ENCODE results near the gene WIPI1.
"Not testable (repeated sequence)": the region's sequence is repeated elsewhere in the genome, so short reads cannot be mapped to it uniquely, and the experiment has no call there.

Gene WIPI1

GRCh38 chr17:68413597-68414560 lies 43.4 kb downstream of the WIPI1 start:
- DNase-seq: peak; percentile 23

GRCh38 chr17:68407656-68408055 lies 49.6 kb downstream of the WIPI1 start:
- DNase-seq: not testable (repeated sequence)

- not testable (repeated sequence) for DNase-seq
These were observed 53.5 kb downstream of the WIPI1 start for GRCh38 chr17:68403837-68404236.

GRCh38 chr17:68403122-68403521 lies 54.2 kb downstream of the WIPI1 start:
- DNase-seq: no peak

- no peak for DNase-seq
These were observed 56.0 kb downstream of the WIPI1 start for GRCh38 chr17:68401288-68401687.

GRCh38 chr17:68400404-68400735 lies 56.9 kb downstream of the WIPI1 start:
- DNase-seq: no peak

GRCh38 chr17:68399638-68400403 lies 57.5 kb downstream of the WIPI1 start:
- peak; percentile 53 for DNase-seq

- DNase-seq: peak; percentile 70
These were observed 58.3 kb downstream of the WIPI1 start for GRCh38 chr17:68398691-68399637.

GRCh38 chr17:68397108-68397536 lies 60.2 kb downstream of the WIPI1 start:
- DNase-seq: no peak

- DNase-seq: no peak
These were observed 60.8 kb downstream of the WIPI1 start for GRCh38 chr17:68396226-68397107.

GRCh38 chr17:68394608-68395331 lies 62.5 kb downstream of the WIPI1 start:
- DNase-seq: no peak

GRCh38 chr17:68391561-68392268 lies 65.6 kb downstream of the WIPI1 start:
- no peak for DNase-seq

- DNase-seq: no peak
These were observed 66.3 kb downstream of the WIPI1 start for GRCh38 chr17:68390888-68391545.

- DNase-seq: no peak
These were observed 68.3 kb downstream of the WIPI1 start for GRCh38 chr17:68389041-68389440.

- no peak for DNase-seq
These were observed 69.7 kb downstream of the WIPI1 start for GRCh38 chr17:68387435-68388218.

- DNase-seq: no peak
These were observed 71.6 kb downstream of the WIPI1 start for GRCh38 chr17:68385490-68386215.

- no peak for DNase-seq
These were observed 72.4 kb downstream of the WIPI1 start for GRCh38 chr17:68384941-68385340.

- no peak for DNase-seq
These were observed 72.8 kb downstream of the WIPI1 start for GRCh38 chr17:68384471-68384870.
